Ascending aorta (tissue), 2 donors: Measurements from ENCODE around the gene SYNPR. TPM values are rescaled to one million over a fixed set of nuclear protein-coding genes. Genes with fewer than 3 reads are reported as not detected.

Source experiments
- DNase-seq, 2 donors: peaks; one replicate each; pipeline ENCODE4 v3.0.0-alpha.2; 2019; ENCODE audit warnings: low spot score in 2 of 2
- H3K27ac ChIP-seq, 2 donors: fragments of 200-600 bp; sonication (generic); one replicate each; pipeline ENCODE4 v1.5.1; 2016 to 2017; ENCODE audit warnings: mild to moderate bottlenecking in 1 of 2
- H3K27me3 ChIP-seq: fragments of 200-600 bp; sonication (generic); one replicate; pipeline ENCODE4 v1.5.1; 2017
- H3K36me3 ChIP-seq, 2 donors: fragments of 200-600 bp; sonication (generic); one replicate each; pipeline ENCODE4 v1.5.1; 2016
- H3K4me1 ChIP-seq, 2 donors: fragments of 200-600 bp; sonication (generic); one replicate each; pipeline ENCODE4 v1.5.1; 2016 to 2017; ENCODE audit warnings: mild to moderate bottlenecking in 1 of 2
- H3K4me3 ChIP-seq, 2 donors: fragments of 200-600 bp; sonication (generic); one replicate each; pipeline ENCODE4 v1.5.1; 2016 to 2017; ENCODE audit warnings: mild to moderate bottlenecking in 1 of 2
- H3K9me3 ChIP-seq, 2 donors: fragments of 200-600 bp; sonication (generic); one replicate each; pipeline ENCODE4 v1.5.1; 2016
- intact Hi-C: fragments of 100-400 bp; cut with DNase I; formaldehyde crosslinking; loops from one replicate; pipeline ENCODE4 v1.15.1; 2023
- total RNA-seq: library from RNA; depleted of rRNA; stranded (reverse); fragments of >200 nt; gene quantifications from one replicate; pipeline ENCODE4 v1.1.0, GENCODE V29; 2016
- TF ChIP-seq, protein P1 (sequence below), 3 experiments: fragments of 200-600 bp in 2 of 3; fragments of 450-650 bp in 1 of 3; sonication (generic) in 2 of 3; IDR thresholded peaks; one replicate each; pipeline ENCODE4 v1.5.1; 2016 to 2019; ENCODE audit warnings: antibody characterized with exemption in 3 of 3, mild to moderate bottlenecking in 1 of 3, moderate library complexity in 1 of 3

SYNPR gene
- total RNA-seq, 1 donor from 2014 or later, result not detected

DNA sequence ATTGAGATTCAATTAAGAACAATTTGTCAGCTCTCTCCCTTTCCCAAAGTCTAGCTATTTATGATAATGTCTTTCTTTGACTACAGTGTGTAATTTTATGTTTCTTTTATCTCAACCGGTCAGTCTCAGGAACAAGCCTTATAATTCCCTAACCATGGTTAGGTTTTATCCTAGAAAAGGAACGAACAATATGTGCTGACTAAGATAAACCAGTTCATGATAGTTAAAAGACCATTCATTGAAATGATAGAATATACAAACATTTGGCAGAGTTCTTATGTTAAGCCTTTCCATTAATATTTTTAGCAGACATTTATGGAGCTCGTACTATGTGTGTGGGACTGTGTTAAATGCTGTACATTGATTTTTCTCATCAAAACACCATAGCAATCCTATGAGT lies 106.3 kb downstream of the SYNPR start:
- intact Hi-C loops, result no loop called here
- TF ChIP-seq, protein P1, sequence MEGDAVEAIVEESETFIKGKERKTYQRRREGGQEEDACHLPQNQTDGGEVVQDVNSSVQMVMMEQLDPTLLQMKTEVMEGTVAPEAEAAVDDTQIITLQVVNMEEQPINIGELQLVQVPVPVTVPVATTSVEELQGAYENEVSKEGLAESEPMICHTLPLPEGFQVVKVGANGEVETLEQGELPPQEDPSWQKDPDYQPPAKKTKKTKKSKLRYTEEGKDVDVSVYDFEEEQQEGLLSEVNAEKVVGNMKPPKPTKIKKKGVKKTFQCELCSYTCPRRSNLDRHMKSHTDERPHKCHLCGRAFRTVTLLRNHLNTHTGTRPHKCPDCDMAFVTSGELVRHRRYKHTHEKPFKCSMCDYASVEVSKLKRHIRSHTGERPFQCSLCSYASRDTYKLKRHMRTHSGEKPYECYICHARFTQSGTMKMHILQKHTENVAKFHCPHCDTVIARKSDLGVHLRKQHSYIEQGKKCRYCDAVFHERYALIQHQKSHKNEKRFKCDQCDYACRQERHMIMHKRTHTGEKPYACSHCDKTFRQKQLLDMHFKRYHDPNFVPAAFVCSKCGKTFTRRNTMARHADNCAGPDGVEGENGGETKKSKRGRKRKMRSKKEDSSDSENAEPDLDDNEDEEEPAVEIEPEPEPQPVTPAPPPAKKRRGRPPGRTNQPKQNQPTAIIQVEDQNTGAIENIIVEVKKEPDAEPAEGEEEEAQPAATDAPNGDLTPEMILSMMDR (IDR thresholded peaks at IDR 0.05), result no peak

DNA sequence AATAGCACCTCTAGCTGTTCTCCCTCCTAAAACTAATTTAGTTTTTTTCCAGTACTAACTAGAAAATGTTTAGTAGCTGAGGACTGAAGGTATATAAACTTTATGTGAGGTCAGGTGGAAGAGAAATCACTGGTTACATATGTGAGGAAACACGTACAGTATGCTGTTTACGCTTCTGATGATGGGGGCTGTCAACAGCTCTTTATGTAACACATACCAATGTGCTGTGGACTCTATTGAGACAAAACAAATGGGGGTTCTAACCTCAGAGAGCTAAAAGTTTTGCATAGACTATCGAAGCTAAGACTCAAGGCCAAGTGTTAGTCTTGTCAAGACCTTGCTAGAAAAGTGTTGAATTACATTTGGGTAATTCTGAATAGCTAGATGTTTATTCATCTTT lies 107.5 kb downstream of the SYNPR start:
- Histone ChIP-seq H3K9me3 (no peaks in the 10 kb centered on the region), H3K4me1 (no peaks in the 10 kb centered on the region), H3K27ac (no peak overlapping the region), H3K36me3 (no peaks in the 10 kb centered on the region), H3K4me3 (no peak overlapping the region), H3K27me3 (no peaks in the 10 kb centered on the region)
- intact Hi-C loops, result no loop called here
- TF ChIP-seq, protein P1 (IDR thresholded peaks at IDR 0.05), result no peak
- no peak for DNase-seq

More for the DNA sequence above, 106.3 kb downstream of the SYNPR start:
- H3K36me3 ChIP-seq, result no peaks in the 10 kb centered on the region
- H3K4me1 ChIP-seq, result no peaks in the 10 kb centered on the region
- no peaks in the 10 kb centered on the region for H3K27me3 ChIP-seq
- no peak overlapping the region for H3K27ac ChIP-seq
- no peak for DNase-seq
- H3K4me3 ChIP-seq, result no peak overlapping the region
- H3K9me3 ChIP-seq, result no peaks in the 10 kb centered on the region

- TF ChIP-seq, protein P1 (IDR thresholded peaks at IDR 0.05), result no peak
- no peaks in the 10 kb centered on the region for H3K9me3 ChIP-seq
- intact Hi-C loops, result no loop called here
Measured at GRCh38 chr3:63386568-63386967, 108.5 kb downstream of the SYNPR start.

DNA sequence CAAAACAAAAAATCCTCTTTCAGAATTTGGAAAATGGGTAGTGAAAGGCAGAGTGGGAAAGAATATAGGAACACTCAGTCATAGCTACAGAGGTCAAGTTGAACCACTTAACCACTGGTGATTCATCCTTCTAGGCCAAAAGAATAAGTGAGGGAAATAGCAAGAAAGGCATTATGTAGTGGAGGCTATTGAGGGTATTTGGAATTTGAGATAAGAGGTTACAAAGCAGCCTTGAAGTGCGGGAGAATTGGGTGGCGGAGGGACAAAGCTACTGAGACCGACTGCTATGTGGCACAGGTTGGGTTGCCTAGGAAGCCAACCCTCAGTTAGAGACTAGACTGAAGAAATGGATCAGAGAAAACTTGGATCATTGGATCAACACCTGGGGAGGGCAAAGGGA lies 109.5 kb downstream of the SYNPR start:
- intact Hi-C loops, result no loop called here

More at GRCh38 chr3:63386568-63386967, 108.5 kb downstream of the SYNPR start:
- DNase-seq, result no peak
- Histone ChIP-seq H3K27ac (no peak overlapping the region), H3K4me1 (no peaks in the 10 kb centered on the region), H3K27me3 (no peaks in the 10 kb centered on the region), H3K36me3 (no peaks in the 10 kb centered on the region), H3K4me3 (no peak overlapping the region)

DNA sequence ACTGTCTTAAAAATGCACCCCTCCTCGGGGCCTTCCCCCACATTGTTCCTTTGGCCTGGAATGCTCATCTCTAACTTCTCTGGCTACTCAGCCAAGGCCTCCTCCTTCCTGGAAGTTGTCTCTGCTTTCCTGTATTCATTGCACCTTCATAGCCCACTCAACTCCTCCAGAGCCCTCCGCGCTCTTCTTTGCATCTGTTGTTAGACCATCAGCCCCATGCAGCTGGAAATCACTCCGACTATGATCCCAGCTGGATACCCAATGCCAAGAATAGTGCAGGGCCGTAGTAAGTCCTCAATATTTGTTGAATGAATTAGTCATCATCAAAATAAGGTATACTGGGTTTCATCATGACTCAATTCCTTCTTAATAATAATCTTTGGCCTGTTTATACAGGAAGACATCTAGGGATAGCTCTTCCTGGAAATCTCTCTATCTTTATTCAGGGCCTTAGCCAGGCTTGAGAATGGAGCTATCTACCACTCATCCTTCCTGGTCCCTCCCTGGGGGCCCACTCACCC lies 112.7 kb downstream of the SYNPR start:
- H3K36me3 ChIP-seq, result no peaks in the 10 kb centered on the region
- H3K27me3 ChIP-seq, result no peaks in the 10 kb centered on the region
- no peaks in the 10 kb centered on the region for H3K4me1 ChIP-seq
- intact Hi-C loops, result no loop called here
- no peaks in the 10 kb centered on the region for H3K9me3 ChIP-seq
- TF ChIP-seq, protein P1 (IDR thresholded peaks at IDR 0.05), result no peak
- no peak overlapping the region for H3K27ac ChIP-seq
- H3K4me3 ChIP-seq, result no peak overlapping the region
- no peak for DNase-seq

More for the DNA sequence above, 109.5 kb downstream of the SYNPR start:
- H3K36me3 ChIP-seq, result no peaks in the 10 kb centered on the region
- no peaks in the 10 kb centered on the region for H3K27me3 ChIP-seq
- TF ChIP-seq, protein P1 (IDR thresholded peaks at IDR 0.05), result no peak
- no peak overlapping the region for H3K4me3 ChIP-seq
- H3K27ac ChIP-seq, result no peak overlapping the region
- H3K9me3 ChIP-seq, result no peaks in the 10 kb centered on the region
- no peaks in the 10 kb centered on the region for H3K4me1 ChIP-seq
- no peak for DNase-seq

- Histone ChIP-seq H3K4me3 (no peak overlapping the region), H3K27ac (no peak overlapping the region), H3K36me3 (no peaks in the 10 kb centered on the region), H3K4me1 (no peaks in the 10 kb centered on the region), H3K27me3 (no peaks in the 10 kb centered on the region), H3K9me3 (no peaks in the 10 kb centered on the region)
- DNase-seq, result no peak
- TF ChIP-seq, protein P1 (IDR thresholded peaks at IDR 0.05), result no peak
- intact Hi-C loops, result no loop called here
Measured at GRCh38 chr3:63395960-63396359, 117.9 kb downstream of the SYNPR start.
